ENCODE measurements around the gene SLC9A9.
A peak's percentile ranks its signal among the peaks of the same experiment; 100 is the strongest.

SLC9A9 gene

GRCh38 chr3:143581972-143582722, 266.1 kb downstream of the SLC9A9 start:
- no peak overlapping the region for H3K4me3 Mint-ChIP-seq
- peaks cover 27 to 29% of the 10 kb centered on the region in 2 donors for H3K4me1 Mint-ChIP-seq
- peaks cover 0 to under 1% of the 10 kb centered on the region in 2 donors for H3K9me3 Mint-ChIP-seq
- no peak for DNase-seq
- no peaks in the 10 kb centered on the region for H3K27me3 Mint-ChIP-seq
- peak in 1 of 2 donors; percentile 51 for ATAC-seq (replicated peaks)
- peaks cover 3 to 8% of the 10 kb centered on the region in 2 donors for H3K36me3 Mint-ChIP-seq
- peak overlapping the region; percentile 44 for H3K27ac Mint-ChIP-seq

DNA sequence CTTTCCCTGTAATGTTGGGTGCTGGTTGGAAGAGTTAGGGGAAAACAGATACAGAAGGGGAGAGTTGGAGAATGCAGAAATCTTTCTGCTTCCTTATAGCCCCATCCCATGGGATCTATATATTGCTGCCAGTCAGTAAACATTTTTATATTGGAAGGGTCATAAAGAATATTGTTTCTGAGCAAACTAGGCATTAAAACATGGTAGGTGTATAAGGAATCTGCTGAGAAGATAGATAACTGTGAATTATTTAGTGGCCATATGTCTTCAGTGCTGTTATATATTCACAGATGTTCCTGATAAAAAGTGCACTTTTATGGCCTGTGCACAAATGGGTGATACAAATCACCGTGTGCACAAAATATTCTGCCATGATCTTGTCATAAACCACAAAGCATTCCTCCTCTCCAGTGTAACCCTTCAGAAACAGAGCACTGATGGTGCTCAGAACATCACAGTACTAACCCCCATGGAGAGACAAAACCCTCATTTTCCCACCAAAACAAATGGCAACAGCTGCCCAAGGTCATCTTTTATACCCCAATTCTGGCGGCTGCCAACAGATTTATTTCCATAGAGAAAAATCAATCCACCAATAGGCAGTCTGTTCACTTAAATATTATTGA, 269.3 kb downstream of the SLC9A9 start:
- DNase-seq (no peak), ATAC-seq (replicated peaks) (no peak)
- peaks cover 3 to 15% of the 10 kb centered on the region in 2 donors for H3K36me3 Mint-ChIP-seq
- peaks cover 5 to 14% of the 10 kb centered on the region in 2 donors for H3K4me1 Mint-ChIP-seq
- H3K4me3 Mint-ChIP-seq = no peak overlapping the region
- no peak overlapping the region for H3K27ac Mint-ChIP-seq
- no peaks in the 10 kb centered on the region for H3K27me3 Mint-ChIP-seq
- H3K9me3 Mint-ChIP-seq = no peaks in the 10 kb centered on the region

- no peak overlapping the region for H3K4me3 Mint-ChIP-seq
These were observed 271.5 kb downstream of the SLC9A9 start for GRCh38 chr3:143576568-143577270.

DNA sequence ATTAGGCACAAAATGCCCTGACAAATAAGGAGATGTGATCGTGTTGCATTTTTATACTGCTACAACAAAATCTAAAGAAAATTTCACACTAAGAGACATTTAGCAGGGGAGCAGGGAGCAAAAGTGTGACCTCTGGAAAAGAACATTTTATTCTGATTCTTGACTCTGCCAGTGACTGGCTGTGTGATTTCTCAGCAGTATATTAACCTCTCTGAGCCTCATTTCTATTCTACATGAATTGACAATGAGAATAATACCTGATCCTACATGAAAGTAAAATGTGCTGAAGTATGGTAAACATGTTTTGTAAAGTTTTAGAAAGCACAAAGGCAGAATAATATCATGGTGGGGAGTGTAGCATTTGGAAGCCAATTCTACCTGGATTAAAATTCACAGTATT, 273.3 kb downstream of the SLC9A9 start:
- Mint-ChIP-seq H3K4me1 (no peaks in the 10 kb centered on the region), H3K27me3 (no peaks in the 10 kb centered on the region), H3K27ac (no peak overlapping the region), H3K9me3 (no peaks in the 10 kb centered on the region), H3K36me3 (peaks cover 0 to 17% of the 10 kb centered on the region in 2 donors), H3K4me3 (no peak overlapping the region)
- ATAC-seq (replicated peaks) = no peak
- no peak for DNase-seq

More at GRCh38 chr3:143576568-143577270, 271.5 kb downstream of the SLC9A9 start:
- Mint-ChIP-seq H3K27me3 (no peaks in the 10 kb centered on the region), H3K36me3 (peaks cover 0 to 17% of the 10 kb centered on the region in 2 donors), H3K9me3 (no peaks in the 10 kb centered on the region), H3K4me1 (peaks cover 2 to 7% of the 10 kb centered on the region in 2 donors), H3K27ac (no peak overlapping the region)
- DNase-seq = no peak
- no peak for ATAC-seq (replicated peaks)

- Mint-ChIP-seq H3K36me3 (peaks cover 0 to 17% of the 10 kb centered on the region in 2 donors), H3K27ac (no peak overlapping the region), H3K9me3 (no peaks in the 10 kb centered on the region), H3K4me1 (no peaks in the 10 kb centered on the region), H3K27me3 (no peaks in the 10 kb centered on the region), H3K4me3 (no peak overlapping the region)
- ATAC-seq (replicated peaks) = no peak
- no peak for DNase-seq
These were observed 274.5 kb downstream of the SLC9A9 start for GRCh38 chr3:143573610-143574303.

DNA sequence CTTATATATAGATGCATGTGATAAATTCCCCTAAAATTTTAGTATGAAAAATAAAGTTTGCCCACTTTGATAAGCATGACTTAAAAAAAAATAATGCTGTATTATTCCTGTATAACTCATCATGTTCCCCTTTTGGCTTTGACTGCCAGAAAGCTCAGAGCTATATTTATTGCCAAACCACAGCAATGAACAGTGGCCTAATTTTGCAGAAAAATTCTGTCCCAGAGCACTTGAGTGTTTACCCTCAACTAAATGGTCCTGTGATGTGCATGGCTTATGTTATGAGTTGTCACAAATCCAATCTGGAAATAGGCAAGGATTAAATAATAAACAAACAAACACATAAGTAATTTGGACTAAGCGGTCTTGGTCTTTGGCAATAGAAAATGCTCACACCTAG, 276.7 kb downstream of the SLC9A9 start:
- no peak for ATAC-seq (replicated peaks)

GRCh38 chr3:143567823-143568222, 280.4 kb downstream of the SLC9A9 start:
- no peak for DNase-seq
- Mint-ChIP-seq H3K27me3 (no peaks in the 10 kb centered on the region), H3K27ac (no peak overlapping the region), H3K9me3 (no peaks in the 10 kb centered on the region), H3K36me3 (no peaks in the 10 kb centered on the region), H3K4me1 (peaks cover 14 to 23% of the 10 kb centered on the region in 2 donors), H3K4me3 (no peak overlapping the region)
- ATAC-seq (replicated peaks) = no peak

More for the DNA sequence above, 276.7 kb downstream of the SLC9A9 start:
- Mint-ChIP-seq H3K4me1 (peaks cover 6 to 8% of the 10 kb centered on the region in 2 donors), H3K27ac (no peak overlapping the region), H3K27me3 (no peaks in the 10 kb centered on the region), H3K36me3 (peaks cover 0 to 14% of the 10 kb centered on the region in 2 donors), H3K9me3 (no peaks in the 10 kb centered on the region), H3K4me3 (no peak overlapping the region)
- DNase-seq = no peak

GRCh38 chr3:143565951-143566350, 282.3 kb downstream of the SLC9A9 start:
- no peaks in the 10 kb centered on the region for H3K36me3 Mint-ChIP-seq
- no peaks in the 10 kb centered on the region for H3K27me3 Mint-ChIP-seq
- peaks cover 14 to 23% of the 10 kb centered on the region in 2 donors for H3K4me1 Mint-ChIP-seq
- H3K27ac Mint-ChIP-seq = no peak overlapping the region
- no peaks in the 10 kb centered on the region for H3K9me3 Mint-ChIP-seq
- ATAC-seq (replicated peaks) (peak in 1 of 2 donors; percentile 31), DNase-seq (no peak)
- H3K4me3 Mint-ChIP-seq = no peak overlapping the region

- Mint-ChIP-seq H3K4me3 (no peak overlapping the region), H3K27ac (no peak overlapping the region), H3K9me3 (no peaks in the 10 kb centered on the region), H3K27me3 (no peaks in the 10 kb centered on the region), H3K36me3 (peaks cover 2 to 4% of the 10 kb centered on the region in 2 donors), H3K4me1 (peaks cover 14 to 23% of the 10 kb centered on the region in 2 donors)
- DNase-seq (no peak), ATAC-seq (replicated peaks) (no peak)
These were observed 284.5 kb downstream of the SLC9A9 start for GRCh38 chr3:143563786-143564185.

DNA sequence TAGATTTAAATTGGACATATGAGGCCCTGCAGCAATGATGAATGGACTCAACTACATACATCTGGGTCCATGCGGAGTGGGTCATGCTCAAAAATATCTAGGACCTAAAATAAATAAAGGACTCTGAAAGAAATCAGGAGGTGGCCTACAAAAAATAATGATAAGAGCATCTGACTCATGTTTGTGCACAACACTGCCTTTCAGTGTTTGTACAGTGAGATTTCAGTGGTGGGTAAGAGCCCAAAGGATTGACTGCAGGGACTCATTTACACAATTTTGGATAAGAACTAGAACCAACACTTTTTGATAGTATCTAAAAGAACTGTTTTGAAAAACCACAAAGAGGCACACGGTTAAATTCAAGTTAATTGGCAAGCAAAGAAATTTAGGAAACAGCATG, 285.5 kb downstream of the SLC9A9 start:
- H3K4me1 Mint-ChIP-seq = peaks cover 11 to 23% of the 10 kb centered on the region in 2 donors
- no peak overlapping the region for H3K4me3 Mint-ChIP-seq
- no peak for DNase-seq
- peaks cover 2 to 14% of the 10 kb centered on the region in 2 donors for H3K36me3 Mint-ChIP-seq
- no peak for ATAC-seq (replicated peaks)
- no peak overlapping the region for H3K27ac Mint-ChIP-seq
- H3K27me3 Mint-ChIP-seq = no peaks in the 10 kb centered on the region
- peaks cover 0 to 5% of the 10 kb centered on the region in 2 donors for H3K9me3 Mint-ChIP-seq

DNA sequence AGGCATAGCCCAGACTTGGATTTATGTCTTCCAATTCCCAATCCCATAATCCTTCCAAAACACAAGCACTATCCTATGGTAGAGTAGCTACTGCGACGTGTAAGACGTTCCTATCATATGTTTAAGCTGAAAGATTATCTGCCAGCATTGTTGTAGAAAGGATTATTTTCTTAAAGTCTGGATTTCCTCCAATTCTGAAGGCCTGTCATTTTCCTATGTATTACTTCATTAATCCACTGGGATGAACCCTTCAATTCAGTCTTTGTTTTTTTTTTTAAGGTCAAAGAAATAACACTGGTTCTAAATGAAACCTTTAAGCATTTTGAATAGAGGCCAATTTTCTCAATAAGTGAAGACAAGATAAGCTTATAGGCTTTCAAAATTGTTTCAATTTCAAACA, 289.0 kb downstream of the SLC9A9 start:
- no peak for DNase-seq
- peaks cover 21 to 24% of the 10 kb centered on the region in 2 donors for H3K9me3 Mint-ChIP-seq
- no peak for ATAC-seq (replicated peaks)
- no peaks in the 10 kb centered on the region for H3K4me1 Mint-ChIP-seq
- peaks cover 12 to 40% of the 10 kb centered on the region in 2 donors for H3K36me3 Mint-ChIP-seq
- H3K27ac Mint-ChIP-seq = no peak overlapping the region
- H3K27me3 Mint-ChIP-seq = no peaks in the 10 kb centered on the region
- no peak overlapping the region for H3K4me3 Mint-ChIP-seq

DNA sequence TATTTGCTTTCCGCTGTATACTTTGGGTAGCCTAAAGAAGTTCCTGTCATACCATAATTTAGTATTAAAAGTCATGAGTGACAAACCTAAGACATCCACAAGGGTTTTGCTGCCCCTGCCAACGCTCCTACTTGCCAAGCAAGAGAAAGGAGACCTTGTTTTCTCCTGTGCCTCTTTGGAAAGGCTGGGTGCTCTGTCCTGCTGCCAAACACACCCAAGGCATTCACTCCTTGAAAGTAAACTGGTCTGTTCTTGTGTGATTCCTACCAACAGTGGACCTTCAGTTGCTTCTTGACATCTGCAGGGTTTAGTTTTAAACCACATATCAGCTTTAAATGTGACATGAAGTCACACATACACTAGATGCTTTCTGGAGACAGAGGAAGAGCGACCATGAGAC, 295.4 kb downstream of the SLC9A9 start:
- H3K4me3 Mint-ChIP-seq = no peak overlapping the region
- H3K4me1 Mint-ChIP-seq = peaks cover 5 to 8% of the 10 kb centered on the region in 2 donors
- H3K9me3 Mint-ChIP-seq = peaks cover 21% of the 10 kb centered on the region in 2 donors
- H3K27ac Mint-ChIP-seq = no peak overlapping the region
- peaks cover 18 to 36% of the 10 kb centered on the region in 2 donors for H3K36me3 Mint-ChIP-seq
- H3K27me3 Mint-ChIP-seq = no peaks in the 10 kb centered on the region
- ATAC-seq (replicated peaks) = no peak
- no peak for DNase-seq

DNA sequence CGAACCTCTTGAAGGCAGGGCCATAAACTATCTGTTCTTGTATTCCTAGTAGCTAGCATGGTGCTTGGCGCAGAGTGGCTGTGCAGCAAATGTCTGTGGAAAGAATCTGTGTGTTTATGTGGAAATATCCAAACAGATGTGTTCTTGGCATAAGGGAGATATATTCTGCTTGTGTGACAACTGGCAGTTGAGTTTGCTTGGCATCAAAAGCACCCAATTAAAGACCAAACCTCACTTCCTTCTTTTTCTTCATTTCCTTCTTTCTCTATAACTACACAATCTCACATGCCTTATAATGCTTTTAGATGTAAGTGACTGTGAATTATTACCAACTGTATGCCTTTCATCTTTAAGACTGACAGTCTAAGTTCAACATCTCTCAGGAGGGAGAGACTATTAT, 296.5 kb downstream of the SLC9A9 start:
- Mint-ChIP-seq H3K27me3 (no peaks in the 10 kb centered on the region), H3K27ac (no peak overlapping the region), H3K4me1 (peaks cover 5 to 8% of the 10 kb centered on the region in 2 donors), H3K9me3 (peaks cover 14 to 15% of the 10 kb centered on the region in 2 donors), H3K4me3 (no peak overlapping the region), H3K36me3 (peaks cover 19 to 37% of the 10 kb centered on the region in 2 donors)
- peak in 1 of 2 donors; percentile 36 for ATAC-seq (replicated peaks)
- DNase-seq = no peak

Data from stimulated activated naive B cell treated with anti-CD40 and anti-IgM and Interleukin-4, amounts not matched to agents 10 μg/mL and 1 μg/mL and 100 μg/mL, for 72 hours (primary cell).